GM19468 (cell line): ENCODE results near the gene CACNA1D.
"Not testable (repeated sequence)": the region's sequence is repeated elsewhere in the genome, so short reads cannot be mapped to it uniquely, and the experiment has no call there.

Experiments used
- ATAC-seq: cut with Tn5 transposase; IDR thresholded peaks from one replicate; pipeline ENCODE4 v1.9.1; 2021; ENCODE audit warnings: mild to moderate bottlenecking, moderate library complexity, moderate number of reproducible peaks; ENCODE audit not compliant: unreplicated experiment; ENCODE audit errors: extremely low read depth

CACNA1D gene

GRCh38 chr3:53643757-53644156 is 149.3 kb downstream of the CACNA1D start:
- no peak for ATAC-seq

- no peak for ATAC-seq
Observed at GRCh38 chr3:53645754-53646153, 151.3 kb downstream of the CACNA1D start.

GRCh38 chr3:53646723-53647122 is 152.3 kb downstream of the CACNA1D start:
- ATAC-seq = no peak

- no peak for ATAC-seq
Observed at GRCh38 chr3:53649816-53650215, 155.4 kb downstream of the CACNA1D start.

- peak; percentile 71 for ATAC-seq
Observed at GRCh38 chr3:53650424-53650823, 156.0 kb downstream of the CACNA1D start.

DNA sequence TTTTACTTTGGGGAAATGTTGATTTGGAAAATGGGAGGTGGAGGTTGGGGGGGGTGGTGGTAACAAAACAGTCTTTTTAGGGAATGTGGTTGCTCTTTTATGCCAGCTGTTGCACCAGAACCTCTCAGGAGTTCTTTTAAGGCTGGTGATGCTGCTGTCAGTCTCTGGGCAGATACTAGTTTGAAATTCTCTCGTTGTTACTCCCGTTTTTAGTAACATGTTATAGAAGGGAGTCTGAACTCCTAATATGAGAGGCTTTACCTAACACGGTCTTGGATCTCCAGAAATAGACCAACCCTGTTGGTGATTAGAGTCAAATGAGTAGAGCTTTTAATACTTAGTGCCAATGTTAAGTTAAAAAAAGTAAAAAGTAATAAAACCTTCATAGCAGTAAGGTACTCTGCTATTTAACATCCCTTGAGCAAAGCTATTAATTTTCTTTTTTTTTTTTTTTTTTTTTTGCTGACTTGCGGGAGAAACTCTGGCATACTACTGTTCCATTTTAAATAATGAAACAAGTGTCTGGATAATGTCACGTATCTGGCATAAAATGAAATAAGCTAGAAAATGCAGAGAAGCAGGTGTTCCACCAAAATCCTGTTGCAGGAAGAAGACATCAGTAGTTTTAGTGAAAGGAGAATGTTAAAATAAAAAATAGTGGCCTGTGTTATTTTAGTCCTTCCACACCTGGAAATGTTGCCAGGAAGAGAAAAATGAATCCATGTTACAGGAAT is 156.7 kb downstream of the CACNA1D start:
- no peak for ATAC-seq

- no peak for ATAC-seq
Observed at GRCh38 chr3:53651927-53652326, 157.5 kb downstream of the CACNA1D start.

DNA sequence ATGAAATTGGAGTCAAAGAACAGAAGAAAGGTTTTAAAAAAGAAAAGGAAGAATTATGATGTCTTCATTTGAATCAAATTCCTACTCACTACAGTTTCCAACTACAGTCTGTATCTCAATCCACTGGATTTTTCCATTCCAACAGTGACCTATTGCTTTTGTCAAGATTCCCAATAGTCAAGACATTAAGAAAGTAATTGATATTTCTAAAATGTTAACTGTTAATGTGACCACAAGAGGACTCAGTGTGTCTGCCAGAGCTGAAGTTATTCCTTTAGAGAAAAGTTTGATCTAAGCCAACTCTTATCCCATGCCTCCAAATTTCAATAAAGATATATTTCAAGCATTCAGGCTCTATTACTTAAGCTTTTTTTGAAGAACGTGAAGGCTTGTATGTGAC is 163.2 kb downstream of the CACNA1D start:
- ATAC-seq = no peak

- ATAC-seq = no peak
Observed at GRCh38 chr3:53658613-53659193, 164.3 kb downstream of the CACNA1D start.

- ATAC-seq = no peak
Observed at GRCh38 chr3:53659996-53660395, 165.6 kb downstream of the CACNA1D start.

- ATAC-seq = no peak
Observed at GRCh38 chr3:53661480-53661879, 167.1 kb downstream of the CACNA1D start.

GRCh38 chr3:53664812-53665211 is 170.4 kb downstream of the CACNA1D start:
- not testable (repeated sequence) for ATAC-seq

DNA sequence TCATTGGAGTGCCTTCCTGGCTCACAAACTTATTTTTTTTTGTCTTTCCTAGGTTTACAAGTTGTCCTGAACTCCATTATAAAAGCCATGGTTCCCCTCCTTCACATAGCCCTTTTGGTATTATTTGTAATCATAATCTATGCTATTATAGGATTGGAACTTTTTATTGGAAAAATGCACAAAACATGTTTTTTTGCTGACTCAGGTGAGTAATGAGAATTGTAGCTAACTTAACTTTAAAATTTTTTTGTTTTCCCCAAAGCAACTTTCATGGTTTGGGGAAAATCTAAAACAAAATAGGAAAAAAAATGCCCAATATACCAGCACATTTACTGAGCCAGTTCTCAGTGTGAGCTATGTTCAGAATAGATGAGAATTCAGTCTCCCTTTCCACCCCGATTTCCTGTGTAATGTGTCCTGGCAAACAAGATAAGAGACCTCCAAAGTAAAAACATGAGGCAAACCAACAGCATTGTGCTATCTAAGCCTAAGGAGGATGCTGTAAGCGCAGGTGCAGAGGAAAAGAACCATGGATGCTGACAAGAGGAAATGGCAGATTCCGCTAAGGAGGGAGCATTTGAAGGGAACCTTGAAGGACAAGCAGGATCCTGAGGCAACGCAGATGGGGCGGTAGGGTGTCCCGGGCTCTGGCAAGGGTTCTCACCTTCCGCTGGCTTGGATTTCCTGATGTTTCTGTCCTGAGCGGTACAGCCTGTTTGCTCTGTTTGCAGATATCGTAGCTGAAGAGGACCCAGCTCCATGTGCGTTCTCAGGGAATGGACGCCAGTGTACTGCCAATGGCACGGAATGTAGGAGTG is 171.4 kb downstream of the CACNA1D start:
- ATAC-seq = no peak

- no peak for ATAC-seq
Observed at GRCh38 chr3:53668872-53669271, 174.5 kb downstream of the CACNA1D start.

DNA sequence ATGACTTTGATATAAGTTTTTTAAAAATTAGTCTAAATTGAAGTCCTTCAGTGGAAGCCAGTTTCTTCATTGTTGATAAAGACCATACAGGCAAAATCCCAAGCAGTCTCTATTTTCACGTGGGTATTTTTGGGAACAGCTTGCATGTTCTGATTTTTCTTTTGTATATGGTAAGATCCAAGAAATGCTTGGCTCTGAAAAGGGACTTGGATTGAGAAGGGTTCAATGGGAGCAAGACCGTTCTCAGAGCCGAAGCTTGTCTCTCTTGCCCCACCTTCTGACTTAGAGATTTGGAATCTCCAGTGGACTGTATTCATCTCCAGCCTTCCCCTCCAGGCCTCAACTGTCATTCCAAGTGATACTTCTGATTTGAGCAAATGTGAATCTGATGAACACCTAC is 176.3 kb downstream of the CACNA1D start:
- ATAC-seq = no peak

GRCh38 chr3:53671192-53671960 is 177.0 kb downstream of the CACNA1D start:
- no peak for ATAC-seq

DNA sequence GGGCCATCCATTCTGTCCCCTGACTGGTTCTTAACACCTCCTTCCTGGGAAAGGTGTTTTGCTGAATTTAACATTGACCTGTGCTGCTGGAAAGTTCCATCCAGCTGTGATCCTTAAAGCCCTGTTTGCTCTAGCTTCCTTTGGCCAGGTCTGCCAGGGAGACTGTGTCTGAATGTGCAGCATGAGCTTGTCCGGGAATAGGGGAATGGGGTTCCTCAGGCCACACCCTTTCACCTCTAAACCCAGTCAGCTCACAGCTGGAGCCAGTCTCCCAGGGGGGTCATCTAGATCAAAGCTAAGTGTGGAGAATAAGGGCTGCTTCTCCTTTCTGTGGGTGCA is 177.5 kb downstream of the CACNA1D start:
- ATAC-seq = no peak

DNA sequence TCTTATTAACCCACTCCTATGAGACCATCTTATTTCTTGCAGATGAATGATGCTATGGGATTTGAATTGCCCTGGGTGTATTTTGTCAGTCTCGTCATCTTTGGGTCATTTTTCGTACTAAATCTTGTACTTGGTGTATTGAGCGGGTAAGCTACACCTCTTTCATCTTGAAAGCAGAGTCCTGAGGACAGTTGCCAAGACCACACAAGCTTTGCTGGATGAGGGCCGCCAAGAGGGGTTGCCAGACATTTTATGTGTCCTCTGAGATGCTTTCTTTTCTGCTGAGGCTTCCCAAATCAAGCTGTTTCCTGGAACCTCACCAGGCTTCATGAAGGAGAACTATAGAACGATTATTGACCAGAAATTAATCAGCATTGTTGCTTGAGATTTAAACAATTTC is 178.6 kb downstream of the CACNA1D start:
- no peak for ATAC-seq

- no peak for ATAC-seq
Observed at GRCh38 chr3:53673722-53674350, 179.4 kb downstream of the CACNA1D start.

DNA sequence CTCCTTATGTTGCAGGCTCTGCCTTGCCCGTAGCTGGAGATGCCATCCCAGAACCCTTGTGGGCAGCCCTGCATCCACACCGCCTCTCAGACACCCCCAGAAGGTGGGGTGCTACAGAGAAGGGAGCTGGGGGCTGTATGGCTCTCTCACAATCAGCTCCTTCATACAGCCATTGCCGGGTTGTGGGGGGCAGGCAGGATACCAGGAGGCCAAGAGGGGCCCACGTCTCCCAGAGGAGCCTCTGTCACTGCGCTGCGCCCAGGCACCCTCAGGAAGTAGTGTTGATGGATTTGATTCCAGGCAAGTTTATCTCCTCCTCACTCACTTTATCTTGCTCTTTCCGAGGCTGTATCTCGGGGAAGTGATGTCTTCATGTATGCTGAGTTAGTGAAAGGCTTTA is 180.2 kb downstream of the CACNA1D start:
- no peak for ATAC-seq
